NCI-H2171 treated with DMSO at 0.1 percent for 48 hours (cell line): Measurements from ENCODE around the gene DNAJC7.
"Not testable (repeated sequence)": the region's sequence is repeated elsewhere in the genome, so short reads cannot be mapped to it uniquely, and the experiment has no call there.

Experiments
- DNase-seq: peaks from one replicate; lab custom pipeline; 2025; lab: John Stamatoyannopoulos, UW

DNAJC7 gene

DNA sequence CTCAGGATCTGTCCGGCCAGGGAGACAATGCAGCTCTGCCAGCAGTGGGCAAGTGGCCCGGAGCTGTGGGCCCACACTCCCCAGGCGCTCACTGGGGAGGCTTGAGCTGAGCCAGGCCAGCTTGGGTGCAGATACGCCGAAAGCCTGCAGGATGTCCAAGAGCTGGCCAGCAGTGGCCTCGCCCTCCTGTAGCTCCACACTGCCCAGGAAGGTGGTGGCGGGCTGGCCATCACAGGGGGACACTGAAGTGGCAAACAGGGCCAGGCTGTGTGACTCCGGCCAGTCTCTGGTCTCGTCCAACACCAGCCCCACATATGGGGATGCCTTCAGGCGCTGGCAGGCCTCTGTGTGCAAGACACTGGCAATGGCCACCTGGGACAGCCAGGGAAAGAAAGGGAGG lies 23.6 kb upstream of the DNAJC7 start:
- no peak for DNase-seq

DNA sequence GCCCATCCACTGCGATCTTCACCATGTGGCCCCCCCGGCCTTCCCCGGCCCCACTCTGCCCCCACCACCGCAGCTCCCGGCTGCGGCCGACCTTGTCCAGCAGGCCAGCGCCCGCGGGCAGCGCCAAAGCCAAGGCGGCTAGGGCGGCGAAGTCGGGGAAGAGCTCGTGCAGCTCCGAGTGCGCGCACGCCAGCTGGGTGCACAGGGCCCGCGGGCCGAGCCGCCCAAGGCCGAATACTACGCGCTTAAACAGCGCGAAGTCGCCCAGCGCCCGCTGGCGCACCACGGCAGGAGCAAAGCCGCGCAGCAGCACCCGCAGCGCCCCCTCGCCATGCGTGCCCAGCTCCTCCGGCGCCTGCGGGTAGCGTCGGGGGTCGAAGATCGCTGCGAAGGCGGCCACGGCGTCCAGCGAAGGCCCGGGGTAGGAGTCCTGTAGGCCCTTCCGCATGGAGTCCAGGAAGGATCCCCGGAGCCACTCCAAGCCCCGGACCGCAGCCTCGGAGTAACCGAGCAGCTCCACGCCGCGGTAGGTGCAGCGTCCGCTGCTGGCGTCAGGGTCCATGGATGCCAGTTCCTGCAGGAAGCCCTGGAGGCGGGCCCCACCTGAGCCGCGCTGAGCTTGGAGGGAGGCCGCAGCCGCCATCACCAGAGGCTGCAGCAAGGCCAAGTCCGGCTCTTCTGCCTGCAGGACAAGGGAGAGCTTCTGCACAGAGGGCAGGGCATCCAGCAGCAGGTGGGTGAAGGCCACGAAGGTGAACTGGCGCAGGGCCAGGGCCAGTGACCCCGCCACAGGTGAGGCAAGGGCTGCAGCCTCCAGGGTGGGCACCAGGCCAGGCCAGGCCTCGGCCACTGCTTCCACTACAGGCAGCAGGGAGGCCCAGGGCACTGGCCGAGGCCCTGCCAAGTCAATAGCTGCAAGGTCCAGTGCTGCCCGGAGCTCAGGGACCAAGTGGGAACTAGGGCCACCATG lies 22.8 kb upstream of the DNAJC7 start:
- no peak for DNase-seq

DNA sequence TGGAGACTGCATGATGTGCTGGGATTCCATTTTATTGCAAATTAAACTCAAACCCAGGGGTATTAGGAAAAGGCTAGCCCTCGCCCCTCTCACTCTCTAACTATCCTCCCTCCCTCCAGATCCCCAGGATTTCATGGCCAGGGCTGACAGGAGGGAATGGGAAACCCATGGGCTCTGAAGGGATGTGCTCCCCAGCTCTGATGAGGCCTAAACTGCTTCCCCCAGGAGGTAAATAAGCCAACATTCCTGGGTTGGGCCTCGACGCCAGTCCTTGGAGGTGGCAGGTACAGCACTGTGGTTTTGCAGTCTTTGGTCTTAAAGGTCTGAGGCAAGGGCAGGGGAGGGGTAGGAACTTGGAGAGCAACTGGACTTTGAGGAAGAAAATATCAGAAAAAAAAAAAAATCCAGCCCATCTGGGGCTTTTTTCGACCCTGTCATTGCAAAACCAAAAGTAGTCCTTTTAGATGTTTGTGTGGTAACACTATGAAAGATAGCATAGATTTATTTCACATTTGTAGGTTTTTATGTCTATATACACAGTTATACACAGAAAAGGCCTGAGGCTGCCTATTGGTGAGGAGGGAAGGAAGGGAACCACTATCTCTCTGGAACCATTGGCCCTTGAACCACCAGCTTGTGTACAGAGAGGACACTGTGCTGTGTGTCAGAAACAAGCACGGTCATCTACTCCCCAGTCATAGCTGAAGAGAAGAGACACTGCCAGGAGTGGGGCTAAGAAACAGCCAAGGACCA lies 21.2 kb upstream of the DNAJC7 start:
- DNase-seq = no peak

DNA sequence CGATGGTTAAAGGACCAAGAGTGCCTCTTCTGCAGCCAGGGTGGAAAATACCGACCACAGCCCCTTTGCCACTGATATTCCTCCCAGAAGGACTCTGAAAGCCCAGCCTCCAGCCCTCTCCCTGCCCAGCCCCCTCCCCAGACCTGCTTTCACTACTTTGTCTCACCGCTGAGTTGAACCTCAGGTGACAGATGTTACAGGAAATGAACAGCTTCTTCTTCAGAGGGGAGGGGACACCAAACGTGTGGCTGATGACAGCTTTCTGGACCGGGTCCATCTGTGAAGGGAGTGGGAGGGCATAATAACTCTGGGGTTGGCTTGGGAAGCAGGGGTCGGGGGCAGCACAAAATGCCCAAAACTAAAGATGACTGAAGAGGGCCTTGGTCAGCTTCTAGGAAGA lies 16.8 kb upstream of the DNAJC7 start:
- DNase-seq = peak; percentile 78

DNA sequence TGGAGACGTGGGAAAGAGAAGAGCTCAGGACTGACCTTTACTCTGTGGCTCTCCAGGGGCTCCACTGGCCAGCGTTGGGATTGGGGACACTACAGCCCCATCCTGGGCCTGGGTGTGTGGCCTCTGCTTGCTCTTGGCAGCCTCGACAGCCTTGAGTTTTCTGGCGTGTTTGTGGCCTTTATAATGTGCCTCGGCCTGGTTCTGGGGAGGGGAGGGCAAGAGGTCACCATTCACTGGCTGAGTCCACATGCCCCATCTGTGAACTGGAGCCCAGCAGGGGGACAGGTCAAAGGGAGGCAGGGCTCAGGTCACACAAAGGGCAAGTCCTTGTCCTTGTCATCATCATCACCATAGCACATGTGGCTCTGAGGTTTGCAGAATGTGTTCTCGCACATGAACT lies 14.3 kb upstream of the DNAJC7 start:
- DNase-seq = no peak

DNA sequence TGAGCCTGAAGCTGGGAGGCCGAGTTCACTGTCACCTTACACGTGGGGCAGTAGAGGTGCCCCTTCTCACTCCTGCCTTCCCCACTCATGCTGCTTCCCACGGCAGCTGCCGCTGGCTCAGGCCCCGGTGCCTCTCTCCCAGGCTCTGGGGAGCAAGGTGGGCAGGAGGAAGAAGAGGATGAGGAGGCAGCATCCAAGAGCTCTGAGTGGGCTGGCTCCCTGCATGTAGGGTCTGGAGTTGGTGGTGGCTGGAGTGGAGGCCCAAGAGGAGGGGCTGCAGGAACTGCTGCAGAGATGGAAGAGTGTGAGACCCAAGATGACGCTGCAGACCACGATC lies 11.5 kb upstream of the DNAJC7 start:
- DNase-seq = no peak

GRCh38 chr17:42027961-42028790 lies 10.9 kb upstream of the DNAJC7 start:
- DNase-seq = no peak

GRCh38 chr17:42027590-42027889 lies 10.3 kb upstream of the DNAJC7 start:
- DNase-seq = no peak

DNA sequence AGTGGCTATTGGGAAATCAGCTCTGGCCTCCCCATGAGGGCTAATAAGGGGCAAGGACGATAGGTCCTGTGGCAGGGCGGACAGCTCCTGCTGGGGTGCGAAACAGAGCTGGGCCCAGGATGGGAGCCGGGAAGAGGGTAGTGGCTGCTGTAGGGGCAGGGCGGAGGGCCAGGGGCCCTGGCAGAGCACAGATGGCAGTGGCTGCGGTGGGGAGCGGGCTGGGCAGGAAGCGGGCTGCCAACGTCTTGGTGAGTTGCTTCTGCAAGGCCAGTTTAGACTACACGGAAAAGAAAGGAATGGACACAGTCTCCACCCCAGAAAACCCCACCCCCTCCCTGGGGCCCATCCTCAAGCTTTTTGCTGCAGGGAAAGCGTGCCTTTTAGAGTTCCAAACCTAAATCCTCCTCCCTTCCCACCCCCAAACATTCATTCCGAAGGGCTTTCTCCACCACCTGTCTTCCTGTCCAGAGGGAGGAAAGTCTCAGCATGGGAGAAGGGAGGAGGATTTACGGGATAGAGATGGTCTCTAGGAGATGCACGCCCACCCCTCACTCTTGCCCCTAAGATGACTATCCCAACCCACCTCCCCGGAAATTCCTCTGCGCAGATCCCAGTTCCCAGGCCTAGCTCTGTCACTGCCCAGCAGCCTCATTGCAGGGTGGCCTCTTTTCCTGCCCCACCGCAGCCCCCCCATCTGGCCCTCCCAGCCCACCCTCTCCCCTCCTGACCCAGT lies 9.8 kb upstream of the DNAJC7 start:
- no peak for DNase-seq

- no peak for DNase-seq
Observed at GRCh38 chr17:42025936-42026335, 8.7 kb upstream of the DNAJC7 start.

GRCh38 chr17:42025191-42025579 lies 7.9 kb upstream of the DNAJC7 start:
- DNase-seq = no peak

DNA sequence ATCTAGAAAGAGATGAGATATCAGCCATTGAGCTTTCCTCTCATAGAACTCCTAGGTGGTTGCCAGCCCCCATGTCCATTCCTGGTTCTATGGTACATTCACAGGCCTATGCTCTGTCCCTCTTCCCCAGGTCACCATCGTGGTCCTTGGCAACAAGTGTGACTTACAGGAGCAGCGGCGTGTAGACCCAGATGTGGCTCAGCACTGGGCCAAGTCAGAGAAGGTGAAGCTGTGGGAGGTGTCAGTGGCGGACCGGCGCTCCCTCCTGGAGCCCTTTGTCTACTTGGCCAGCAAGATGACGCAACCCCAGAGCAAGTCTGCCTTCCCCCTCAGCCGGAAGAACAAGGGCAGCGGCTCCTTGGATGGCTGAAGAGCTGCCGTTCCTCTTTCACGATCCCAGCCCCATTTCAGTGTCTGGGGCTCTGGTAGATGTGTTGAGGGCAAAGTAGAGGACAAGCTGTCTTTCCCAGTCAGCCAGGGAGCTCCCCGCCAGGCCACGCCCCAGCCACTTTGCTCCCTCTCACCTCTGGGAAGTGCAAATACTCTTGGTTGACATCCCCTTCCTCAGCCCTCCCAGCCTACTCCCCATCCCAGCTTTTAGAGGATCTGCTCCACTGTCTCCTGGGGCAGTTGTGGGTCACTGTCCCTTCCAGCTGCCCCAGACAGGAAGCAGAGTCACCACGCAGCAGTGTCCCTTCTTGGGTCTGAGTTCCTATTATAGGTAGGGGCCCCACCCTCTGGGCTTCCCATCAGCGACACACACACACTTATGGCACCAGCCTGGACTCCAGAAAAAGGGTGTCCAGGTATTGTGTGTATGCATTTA lies 6.5 kb upstream of the DNAJC7 start:
- no peak for DNase-seq

DNA sequence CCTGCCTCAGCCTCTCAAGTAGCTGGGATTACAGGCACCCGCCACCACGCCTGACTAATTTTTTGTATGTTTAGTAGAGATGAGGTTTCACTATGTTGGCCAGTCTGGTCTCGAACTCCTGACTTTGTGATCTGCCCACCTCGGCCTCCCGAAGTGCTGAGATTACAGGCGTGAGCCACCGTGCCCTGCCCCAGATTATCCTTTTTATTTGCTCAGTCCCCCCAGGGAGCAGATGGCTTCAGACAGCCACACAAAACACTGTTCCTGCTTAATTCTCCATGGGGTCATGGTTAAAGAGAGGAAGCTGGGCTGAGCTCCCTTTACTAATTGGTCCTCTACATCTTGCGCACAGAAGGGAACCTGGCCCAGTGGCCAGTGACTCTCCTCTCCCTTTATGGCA lies 3.6 kb upstream of the DNAJC7 start:
- DNase-seq = not testable (repeated sequence)

- DNase-seq = peak; percentile 85
Observed at GRCh38 chr17:42019509-42020404, 2.5 kb upstream of the DNAJC7 start, which contains the start of gene NKIRAS2. TSS of gene NKIRAS2 (plus strand) at chr17:42020090. CDS start at chr17:42021578, 1,488 bp downstream.

GRCh38 chr17:42018988-42019387 lies 1.7 kb upstream of the DNAJC7 start:
- DNase-seq = no peak

DNA sequence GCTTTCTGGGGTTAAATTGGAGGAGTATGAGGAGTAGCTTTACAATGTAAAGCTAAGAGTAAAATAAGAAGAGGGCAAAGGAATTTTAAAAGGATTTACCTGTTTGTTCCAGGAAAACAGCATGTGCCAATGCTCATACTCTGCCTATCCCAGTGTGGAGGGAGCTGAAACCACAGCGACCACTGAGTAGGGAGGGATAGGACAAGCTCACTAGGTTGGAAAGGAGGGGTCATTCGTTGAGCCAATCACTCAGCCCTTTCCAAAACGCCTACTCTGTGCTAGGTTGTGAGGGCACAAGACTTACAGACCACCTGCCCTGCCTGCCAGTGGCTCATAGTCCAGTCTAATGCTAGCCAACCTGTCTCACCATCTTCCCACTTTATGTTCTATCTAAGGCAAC lies 1.1 kb upstream of the DNAJC7 start:
- no peak for DNase-seq

- DNase-seq = no peak
Observed at GRCh38 chr17:42017866-42018200, 594 bp upstream of the DNAJC7 start.

DNA sequence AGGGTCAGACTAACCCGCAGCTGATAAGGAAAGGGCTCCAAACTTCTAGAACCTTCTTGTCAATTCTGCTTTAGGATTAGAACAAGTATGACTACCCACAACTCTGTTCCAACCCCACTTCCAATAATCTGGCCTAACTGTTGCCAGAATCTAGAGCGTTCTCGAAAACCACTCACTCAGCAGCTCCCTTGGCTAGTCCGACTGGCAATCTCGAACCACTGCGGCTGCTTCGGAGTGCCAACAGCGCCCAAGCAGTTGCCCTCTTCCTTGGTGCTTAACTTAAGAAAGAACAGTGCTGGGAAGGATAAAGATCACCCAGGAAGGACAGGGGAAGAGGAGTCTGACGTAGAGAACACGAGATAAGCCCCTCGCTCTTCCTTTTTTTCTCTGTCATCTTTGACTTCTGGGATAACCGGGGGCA lies 818 bp downstream of the DNAJC7 start:
- peak; percentile 14 for DNase-seq

DNA sequence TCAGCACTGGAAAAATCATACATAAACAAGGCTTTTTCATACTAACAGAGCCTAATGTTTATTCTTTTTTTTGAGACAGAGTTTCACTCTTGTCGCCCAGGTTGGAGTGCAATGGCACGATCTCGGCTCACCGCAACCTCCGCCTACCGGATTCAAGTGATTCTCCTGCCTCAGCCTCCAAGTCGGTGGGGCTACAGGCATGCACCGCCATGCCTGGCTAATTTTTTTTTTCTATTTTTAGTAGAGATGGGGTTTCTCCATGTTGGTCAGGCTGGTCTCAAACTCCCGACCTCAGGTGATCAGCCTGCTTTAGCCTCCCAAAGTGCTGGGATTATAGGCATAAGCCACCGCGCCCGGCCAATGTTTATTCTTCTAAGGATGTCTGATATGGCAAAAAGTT lies 3.5 kb downstream of the DNAJC7 start:
- DNase-seq = not testable (repeated sequence)

DNA sequence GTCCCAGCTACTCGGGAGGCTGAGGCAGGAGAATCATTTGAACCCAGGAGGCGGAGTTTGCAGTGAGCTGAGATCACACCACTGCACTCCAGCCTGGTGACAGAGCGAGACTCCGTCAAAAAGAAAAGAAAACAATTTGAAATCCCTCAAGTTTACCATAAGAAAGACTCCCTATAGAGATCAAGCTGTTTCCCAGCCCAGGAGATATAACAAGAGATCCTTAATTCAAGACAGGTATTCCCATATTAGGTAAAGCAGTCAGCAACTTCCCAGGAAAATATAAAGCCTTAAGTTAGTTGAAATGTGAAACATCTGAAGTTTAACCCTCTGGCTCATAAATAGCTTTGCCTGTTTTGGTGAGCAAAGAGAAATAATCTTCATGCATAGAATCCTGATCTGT lies 4.9 kb downstream of the DNAJC7 start:
- not testable (repeated sequence) for DNase-seq
